Activated CD4-positive, alpha-beta T cell treated with anti-CD3 and anti-CD28 coated beads, Interleukin-2, Interleukin-6, amounts not matched to agents 100 ng/mL and 50 ng/mL, durations not matched to agents 16 hours and 8 hours (primary cell): ENCODE results near the gene TMEM204.

Experiments used
- DNase-seq: peaks from one replicate; pipeline ENCODE4 v3.0.0-alpha.2; 2020

Gene TMEM204

DNA sequence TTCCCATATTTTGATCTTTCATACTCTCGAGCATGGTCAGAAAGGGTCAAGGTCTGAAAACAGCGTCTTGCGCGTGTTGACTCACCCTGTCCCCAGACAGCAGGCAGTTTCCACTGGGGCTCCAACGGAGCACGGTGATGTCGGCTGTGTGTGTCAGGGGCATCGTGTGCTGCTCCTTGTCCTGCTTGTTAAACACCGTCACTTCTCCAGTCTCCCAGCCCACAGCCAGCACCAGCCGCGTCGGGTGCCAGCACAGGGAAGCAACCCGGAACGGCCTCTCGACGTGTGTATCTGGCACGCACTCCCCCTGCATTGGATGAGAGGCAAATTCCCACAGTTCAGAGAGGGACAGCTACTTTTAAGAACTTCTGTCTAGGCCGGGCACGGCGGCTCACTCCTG lies 68.8 kb downstream of the TMEM204 start:
- no peak for DNase-seq
